Stimulated activated naive B cell treated with anti-CD40 and anti-IgM and Interleukin-4, amounts not matched to agents 10 μg/mL and 1 μg/mL and 100 μg/mL, for 72 hours (primary cell): ENCODE data around the gene TRPV5.
A peak's percentile ranks its signal among the peaks of the same experiment; 100 is the strongest.

Experiments
- ATAC-seq, 2 donors: fragments of 150-1000 bp; cut with Tn5 transposase; replicated peaks; 2 replicates each; pipeline ENCODE4 v1.10.0; 2021; ENCODE audit warnings: moderate library complexity in 1 of 2
- DNase-seq: peaks from one replicate; pipeline ENCODE4 v3.0.0; 2021
- H3K27ac Mint-ChIP-seq: one replicate; pipeline ENCODE4 v1.8.0; 2022; ENCODE audit warnings: mild to moderate bottlenecking, mixed read lengths
- H3K27me3 Mint-ChIP-seq, 2 donors: one replicate each; pipeline ENCODE4 v1.8.0; 2022; ENCODE audit warnings: mixed read lengths in 2 of 2
- H3K36me3 Mint-ChIP-seq, 2 donors: one replicate each; pipeline ENCODE4 v1.8.0; 2022; ENCODE audit warnings: mixed read lengths in 2 of 2, mild to moderate bottlenecking in 1 of 2
- H3K4me1 Mint-ChIP-seq, 2 donors: one replicate each; pipeline ENCODE4 v1.8.0; 2022; ENCODE audit warnings: mixed read lengths in 2 of 2, mild to moderate bottlenecking in 1 of 2
- H3K4me3 Mint-ChIP-seq, 2 donors: one replicate each; pipeline ENCODE4 v1.8.0; 2022; ENCODE audit warnings: mild to moderate bottlenecking in 2 of 2, mixed read lengths in 2 of 2, moderate library complexity in 1 of 2
- H3K9me3 Mint-ChIP-seq, 2 donors: one replicate each; pipeline ENCODE4 v1.8.0; 2022; ENCODE audit warnings: mixed read lengths in 2 of 2, mild to moderate bottlenecking in 1 of 2

Gene TRPV5

DNA sequence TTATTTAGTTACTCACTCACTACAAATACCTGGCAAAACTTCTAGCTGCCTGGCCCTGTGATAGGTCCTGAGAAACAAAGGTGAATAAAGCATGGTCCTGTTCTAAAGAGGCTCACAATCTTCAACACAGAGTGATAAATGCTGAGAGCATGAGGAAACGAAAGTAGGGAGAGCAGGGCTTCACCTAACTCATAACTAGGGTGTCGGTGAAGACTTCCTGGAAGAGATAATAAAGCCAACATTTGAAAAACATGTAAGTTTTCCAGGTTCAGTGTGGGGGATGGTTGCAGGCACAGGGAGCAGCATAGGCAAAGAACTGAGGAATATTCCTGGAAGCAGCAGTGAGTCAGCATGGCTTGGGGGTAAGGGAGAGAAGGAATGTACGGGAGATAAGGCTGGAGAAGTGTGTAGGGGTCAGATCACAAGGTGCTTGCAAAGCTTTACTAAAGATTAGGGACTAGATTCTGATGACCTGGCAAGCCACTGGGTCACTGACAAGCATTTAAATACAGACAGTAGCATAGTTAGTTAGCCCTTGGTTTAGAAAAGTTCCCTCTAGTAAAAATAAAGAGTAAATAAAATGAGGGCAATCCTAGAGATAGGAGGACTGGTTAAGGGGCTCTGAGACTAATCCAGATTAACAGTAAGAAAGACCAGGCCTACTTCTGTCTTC is 23.5 kb upstream of the TRPV5 start:
- H3K4me1 Mint-ChIP-seq, result peaks cover 0 to 2% of the 10 kb centered on the region in 2 donors
- peaks cover 24 to 26% of the 10 kb centered on the region in 2 donors for H3K9me3 Mint-ChIP-seq
- no peak overlapping the region for H3K27ac Mint-ChIP-seq
- ATAC-seq (no peak), DNase-seq (no peak)
- H3K36me3 Mint-ChIP-seq, result peaks cover 7 to 20% of the 10 kb centered on the region in 2 donors
- H3K4me3 Mint-ChIP-seq, result no peak overlapping the region
- H3K27me3 Mint-ChIP-seq, result peaks cover 22 to 23% of the 10 kb centered on the region in 2 donors

- DNase-seq (no peak), ATAC-seq (peak; percentile 69 to 79)
- peaks cover 7 to 20% of the 10 kb centered on the region in 2 donors for H3K36me3 Mint-ChIP-seq
- peaks cover 2 to 5% of the 10 kb centered on the region in 2 donors for H3K4me1 Mint-ChIP-seq
- no peak overlapping the region for H3K4me3 Mint-ChIP-seq
- peaks cover 24 to 26% of the 10 kb centered on the region in 2 donors for H3K9me3 Mint-ChIP-seq
- H3K27ac Mint-ChIP-seq, result no peak overlapping the region
- peaks cover 13 to 15% of the 10 kb centered on the region in 2 donors for H3K27me3 Mint-ChIP-seq
Measured at GRCh38 chr7:142954680-142955268, 21.2 kb upstream of the TRPV5 start.

GRCh38 chr7:142950235-142950634 is 16.7 kb upstream of the TRPV5 start:
- ATAC-seq (peak in 1 of 2 donors; percentile 19), DNase-seq (no peak)
- Mint-ChIP-seq H3K36me3 (peaks cover 3 to 7% of the 10 kb centered on the region in 2 donors), H3K4me1 (peaks cover 0 to 5% of the 10 kb centered on the region in 2 donors), H3K27ac (no peak overlapping the region), H3K9me3 (peaks cover 8 to 13% of the 10 kb centered on the region in 2 donors), H3K4me3 (no peak overlapping the region), H3K27me3 (peaks cover 10 to 12% of the 10 kb centered on the region in 2 donors)

GRCh38 chr7:142948603-142949002 is 15.1 kb upstream of the TRPV5 start:
- H3K27ac Mint-ChIP-seq, result no peak overlapping the region
- ATAC-seq, result no peak
- H3K9me3 Mint-ChIP-seq, result peaks cover 0 to 4% of the 10 kb centered on the region in 2 donors
- peaks cover 17% of the 10 kb centered on the region in 2 donors for H3K27me3 Mint-ChIP-seq
- no peak for DNase-seq
- H3K4me1 Mint-ChIP-seq, result peaks cover 0 to 5% of the 10 kb centered on the region in 2 donors
- H3K4me3 Mint-ChIP-seq, result no peak overlapping the region
- no peaks in the 10 kb centered on the region for H3K36me3 Mint-ChIP-seq

GRCh38 chr7:142945001-142945400 is 11.5 kb upstream of the TRPV5 start:
- Mint-ChIP-seq H3K4me1 (no peaks in the 10 kb centered on the region), H3K36me3 (no peaks in the 10 kb centered on the region), H3K27me3 (peaks cover 36 to 37% of the 10 kb centered on the region in 2 donors), H3K9me3 (no peaks in the 10 kb centered on the region), H3K27ac (peak overlapping the region; percentile 20), H3K4me3 (no peak overlapping the region)
- DNase-seq, result no peak
- ATAC-seq, result no peak

DNA sequence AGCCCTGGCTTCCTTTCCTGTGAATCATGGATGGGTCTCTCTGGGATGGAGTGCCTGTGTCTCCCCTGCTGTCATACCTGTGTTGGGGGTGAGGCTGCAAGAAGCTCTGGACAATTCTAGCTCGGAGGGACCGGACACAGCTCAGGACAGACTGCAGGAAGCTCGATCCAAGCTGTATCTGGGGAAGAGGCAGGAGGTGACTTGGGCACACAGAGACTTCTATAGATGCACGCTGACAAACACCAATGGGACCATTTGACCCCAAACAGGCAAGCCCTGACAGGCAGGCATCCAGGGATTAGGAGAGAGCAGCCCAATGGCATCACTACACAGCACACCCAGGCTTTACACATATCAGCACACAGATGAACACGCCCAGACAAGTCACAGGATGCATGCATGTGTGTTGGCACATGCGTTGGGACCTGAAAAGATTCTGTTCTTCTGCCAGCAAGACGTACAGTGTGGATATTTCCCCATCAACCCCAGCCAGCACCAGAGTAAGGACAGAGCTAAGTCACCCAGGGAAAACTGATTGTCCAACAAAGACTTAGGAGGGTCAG is 10.2 kb upstream of the TRPV5 start:
- Mint-ChIP-seq H3K4me1 (no peaks in the 10 kb centered on the region), H3K27me3 (peaks cover 36 to 37% of the 10 kb centered on the region in 2 donors), H3K4me3 (no peak overlapping the region), H3K27ac (no peak overlapping the region), H3K36me3 (no peaks in the 10 kb centered on the region), H3K9me3 (no peaks in the 10 kb centered on the region)
- DNase-seq, result no peak
- ATAC-seq, result no peak

DNA sequence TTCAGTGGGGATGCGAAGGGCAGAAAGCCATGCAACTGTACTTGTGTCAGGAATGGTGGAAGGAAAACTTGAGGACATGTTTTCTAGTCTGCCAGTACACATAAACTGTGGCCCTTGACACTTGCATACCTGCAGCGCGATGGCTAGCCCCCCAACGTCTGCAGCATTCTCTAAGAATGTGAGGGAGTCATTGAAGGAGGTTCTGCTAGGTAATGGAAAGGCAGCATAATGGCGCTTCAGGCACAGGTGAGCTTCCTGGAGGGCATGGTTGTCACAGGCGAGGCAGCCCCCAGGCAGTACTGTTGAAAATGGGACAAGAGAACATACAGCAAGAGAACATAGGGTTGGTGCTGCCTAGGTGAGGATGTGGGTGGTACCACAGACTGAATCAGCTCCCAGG is 9.2 kb upstream of the TRPV5 start:
- H3K27me3 Mint-ChIP-seq, result peaks cover 36 to 37% of the 10 kb centered on the region in 2 donors
- DNase-seq (no peak), ATAC-seq (no peak)
- H3K9me3 Mint-ChIP-seq, result no peaks in the 10 kb centered on the region
- H3K36me3 Mint-ChIP-seq, result no peaks in the 10 kb centered on the region
- H3K27ac Mint-ChIP-seq, result no peak overlapping the region
- no peaks in the 10 kb centered on the region for H3K4me1 Mint-ChIP-seq
- no peak overlapping the region for H3K4me3 Mint-ChIP-seq

DNA sequence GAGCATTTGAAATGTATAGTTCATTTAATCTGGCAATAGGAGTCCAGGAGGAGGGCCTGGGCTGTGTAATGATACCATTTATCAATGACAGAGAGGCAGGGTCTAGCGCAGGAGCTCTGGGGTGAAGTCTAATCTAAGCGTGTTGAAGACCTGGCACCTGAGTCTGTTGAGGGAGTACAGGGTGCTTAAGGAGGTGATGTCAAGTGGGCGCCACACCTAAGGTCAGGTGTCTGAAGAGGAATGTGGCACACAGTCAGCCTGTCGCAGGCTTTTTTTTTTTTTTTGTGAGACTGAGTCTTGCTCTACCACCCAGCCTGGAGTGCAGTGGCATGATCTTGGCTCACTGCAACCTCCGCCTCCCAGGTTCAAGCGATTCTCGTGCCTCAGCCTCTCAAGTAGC is 8.0 kb upstream of the TRPV5 start:
- no peak overlapping the region for H3K27ac Mint-ChIP-seq
- H3K36me3 Mint-ChIP-seq, result no peaks in the 10 kb centered on the region
- no peaks in the 10 kb centered on the region for H3K9me3 Mint-ChIP-seq
- no peak for ATAC-seq
- H3K4me3 Mint-ChIP-seq, result no peak overlapping the region
- H3K27me3 Mint-ChIP-seq, result peaks cover 31 to 33% of the 10 kb centered on the region in 2 donors
- no peak for DNase-seq
- no peaks in the 10 kb centered on the region for H3K4me1 Mint-ChIP-seq

GRCh38 chr7:142940966-142941535 is 7.5 kb upstream of the TRPV5 start:
- Mint-ChIP-seq H3K27ac (no peak overlapping the region), H3K4me1 (no peaks in the 10 kb centered on the region), H3K9me3 (no peaks in the 10 kb centered on the region), H3K36me3 (no peaks in the 10 kb centered on the region), H3K27me3 (peaks cover 30 to 36% of the 10 kb centered on the region in 2 donors), H3K4me3 (no peak overlapping the region)
- DNase-seq (no peak), ATAC-seq (no peak)

DNA sequence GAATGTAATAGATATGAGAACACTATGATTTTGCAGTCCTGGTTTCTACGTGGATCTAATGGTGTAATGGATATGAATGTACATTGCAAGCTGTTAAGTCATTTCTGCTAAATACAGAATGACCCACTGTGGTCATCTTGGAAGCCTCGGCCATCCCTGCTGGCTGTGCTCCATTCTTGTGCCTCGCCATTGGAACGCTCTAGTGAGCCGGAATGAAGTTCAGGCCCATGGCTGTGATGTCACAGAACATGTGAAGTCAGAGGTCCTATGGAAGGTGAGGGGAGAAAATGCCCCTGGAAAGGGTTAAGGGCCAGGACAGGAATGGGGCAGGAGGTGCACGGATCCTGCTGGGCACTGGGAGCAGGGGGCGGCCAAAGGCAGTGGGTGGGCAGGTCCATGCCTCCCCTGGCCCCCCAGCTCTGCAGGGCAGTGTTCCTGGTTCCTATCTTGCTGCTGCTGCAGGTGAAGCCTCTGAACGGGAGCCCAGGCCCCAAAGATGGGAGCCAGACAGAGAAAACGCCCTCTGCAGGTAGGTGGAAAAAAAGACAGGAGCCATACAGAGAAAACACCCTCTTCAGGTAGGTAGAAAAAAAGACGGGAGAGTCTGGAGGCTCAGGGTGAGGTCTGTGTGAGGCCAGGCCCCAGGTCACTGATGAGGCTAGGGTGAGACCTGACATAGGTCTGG is 5.8 kb upstream of the TRPV5 start, which contains the start of gene LLCFC1:
LLCFC1 (plus strand) TSS at position 259 of the 685 bp plus-strand sequence; CDS start at position 397, 138 bp downstream.
- Mint-ChIP-seq H3K27ac (no peak within 1 kb of the TSS), H3K4me3 (no peak within 1 kb of the TSS), H3K4me1 (no peaks in the 10 kb centered on the region), H3K36me3 (no peaks in the 10 kb centered on the region), H3K9me3 (no peaks in the 10 kb centered on the region), H3K27me3 (peaks cover 30 to 32% of the 10 kb centered on the region in 2 donors)
- DNase-seq, result no peak
- ATAC-seq, result peak; percentile 41 to 48

DNA sequence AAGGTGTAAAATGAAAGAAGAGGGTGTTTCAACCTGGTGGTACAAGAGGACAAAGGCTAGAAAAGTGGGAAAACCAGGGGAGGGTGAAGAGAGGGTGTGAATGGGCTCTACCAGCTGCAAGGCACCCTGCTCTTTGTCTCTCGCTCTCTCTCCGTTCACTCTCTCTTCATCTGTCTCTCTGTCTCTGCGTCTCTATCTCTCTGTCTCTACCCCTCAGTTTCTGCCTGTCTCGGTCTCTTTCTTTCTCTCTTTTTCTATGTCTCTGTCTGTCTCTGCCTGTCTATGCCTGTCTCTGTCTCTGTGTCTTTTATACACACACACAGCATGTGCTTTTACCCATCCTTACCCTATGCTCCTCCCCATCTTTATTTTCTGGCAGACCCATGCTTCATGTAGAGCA is 5.1 kb upstream of the TRPV5 start:
- H3K4me1 Mint-ChIP-seq, result no peaks in the 10 kb centered on the region

DNA sequence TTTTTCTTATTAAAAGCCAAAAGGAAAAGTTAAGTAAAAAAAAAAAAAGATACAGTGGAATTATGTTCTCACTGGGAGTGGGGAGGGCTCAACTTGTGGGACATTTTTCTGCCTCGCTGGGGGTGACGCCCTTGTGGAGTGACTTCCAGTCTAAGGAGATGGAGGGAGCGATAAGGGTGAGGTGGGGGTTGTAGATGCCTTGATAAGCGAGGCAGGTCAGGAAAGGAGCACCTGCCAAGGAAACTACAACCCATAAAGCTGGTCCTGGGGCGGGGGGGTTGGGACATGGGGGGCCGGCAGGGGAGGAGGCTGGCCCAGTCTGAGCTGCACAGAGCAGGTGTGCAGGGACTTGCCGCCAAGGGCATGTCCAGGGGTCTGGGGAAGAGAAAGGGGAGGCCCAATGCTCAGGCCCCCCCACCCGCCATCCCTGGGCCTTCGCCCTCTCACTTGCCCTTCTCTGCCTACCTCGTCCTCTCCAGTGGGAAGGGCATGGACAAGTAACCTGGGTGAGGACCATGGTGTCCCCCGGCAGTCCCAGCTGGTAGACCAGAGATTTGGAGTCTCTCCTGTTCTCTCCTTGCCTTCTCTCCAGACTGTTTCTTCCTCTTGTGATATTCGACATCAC is 2.5 kb upstream of the TRPV5 start:
- no peak for DNase-seq
- Mint-ChIP-seq H3K27ac (no peak overlapping the region), H3K36me3 (no peaks in the 10 kb centered on the region), H3K4me1 (no peaks in the 10 kb centered on the region), H3K4me3 (no peak overlapping the region), H3K27me3 (peaks cover 2 to 13% of the 10 kb centered on the region in 2 donors), H3K9me3 (no peaks in the 10 kb centered on the region)
- no peak for ATAC-seq

More for the DNA sequence above, 5.1 kb upstream of the TRPV5 start:
- H3K27ac Mint-ChIP-seq, result no peak overlapping the region
- no peak for ATAC-seq
- no peaks in the 10 kb centered on the region for H3K36me3 Mint-ChIP-seq
- no peak for DNase-seq
- no peak overlapping the region for H3K4me3 Mint-ChIP-seq
- H3K9me3 Mint-ChIP-seq, result no peaks in the 10 kb centered on the region
- H3K27me3 Mint-ChIP-seq, result peaks cover 26 to 30% of the 10 kb centered on the region in 2 donors

DNA sequence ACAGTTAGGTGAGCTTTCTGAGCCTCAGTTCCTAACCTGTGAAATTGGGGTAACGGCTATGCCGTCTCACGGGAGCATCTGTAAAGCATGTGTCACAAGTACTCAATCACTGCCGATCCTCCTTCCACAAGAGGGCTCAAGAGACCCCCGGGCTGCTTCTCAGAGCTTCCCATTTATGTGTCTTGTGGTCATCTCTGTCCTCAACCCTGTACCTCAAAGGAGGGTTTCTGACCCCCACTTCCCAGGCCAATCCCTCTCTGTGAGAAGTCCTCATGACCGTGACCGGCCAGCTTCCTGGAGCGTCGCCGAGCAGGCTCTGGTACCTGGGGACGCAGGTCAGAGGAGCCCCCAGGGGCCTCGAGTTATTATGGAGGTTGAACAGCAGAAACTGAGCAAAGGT is 510 bp upstream of the TRPV5 start:
- H3K9me3 Mint-ChIP-seq, result no peaks in the 10 kb centered on the region
- H3K27me3 Mint-ChIP-seq, result peaks cover 0 to 9% of the 10 kb centered on the region in 2 donors
- no peaks in the 10 kb centered on the region for H3K4me1 Mint-ChIP-seq
- H3K4me3 Mint-ChIP-seq, result no peak overlapping the region
- no peak for ATAC-seq
- no peak overlapping the region for H3K27ac Mint-ChIP-seq
- H3K36me3 Mint-ChIP-seq, result no peaks in the 10 kb centered on the region
- no peak for DNase-seq

GRCh38 chr7:142933092-142933475 is 462 bp downstream of the TRPV5 start:
- H3K36me3 Mint-ChIP-seq, result no peaks in the 10 kb centered on the region
- H3K4me1 Mint-ChIP-seq, result peaks cover 2 to 5% of the 10 kb centered on the region in 2 donors
- DNase-seq (no peak), ATAC-seq (no peak)
- H3K27me3 Mint-ChIP-seq, result peaks cover 0 to 9% of the 10 kb centered on the region in 2 donors
- H3K4me3 Mint-ChIP-seq, result no peak overlapping the region
- no peaks in the 10 kb centered on the region for H3K9me3 Mint-ChIP-seq
- no peak overlapping the region for H3K27ac Mint-ChIP-seq
